GM23338 (cell line): Measurements from ENCODE around the gene HIVEP3. TPM values are rescaled to one million over a fixed set of nuclear protein-coding genes. Genes with fewer than 3 reads are reported as not detected.

Source experiments
- ATAC-seq: fragments of 200-7000 bp; cut with Tn5 transposase; 3 replicates; pipeline ENCODE4 v1.9.1; 2020
- DNase-seq: peaks from one replicate; pipeline ENCODE4 v3.0.0-alpha.2; 2015; ENCODE audit warnings: low spot score
- H2AFZ ChIP-seq: fragments of 200-600 bp; sonication (generic); 2 replicates; pipeline ENCODE4 v1.8.0; 2016; ENCODE audit warnings: antibody characterized with exemption, mild to moderate bottlenecking, moderate library complexity
- H3F3A ChIP-seq: fragments of 200-600 bp; sonication (generic); replicated peaks from 2 replicates; pipeline ENCODE4 v1.8.0; 2017; ENCODE audit warnings: antibody characterized with exemption, mixed run types, low read depth
- H3K27ac ChIP-seq: fragments of 200-600 bp; sonication (generic); 2 replicates; pipeline ENCODE4 v1.6.1; 2016; ENCODE audit warnings: low read depth
- H3K27me3 ChIP-seq: fragments of 200-600 bp; sonication (generic); 2 replicates; pipeline ENCODE4 v1.8.0; 2016; ENCODE audit warnings: mild to moderate bottlenecking, mixed run types, moderate library complexity; ENCODE audit not compliant: insufficient read depth
- H3K36me3 ChIP-seq: fragments of 200-600 bp; sonication (generic); 2 replicates; pipeline ENCODE4 v1.8.0; 2016; ENCODE audit warnings: mild to moderate bottlenecking; ENCODE audit not compliant: insufficient read depth
- H3K4me1 ChIP-seq: fragments of 200-600 bp; sonication (generic); 2 replicates; pipeline ENCODE4 v1.8.0; 2016; ENCODE audit warnings: mild to moderate bottlenecking, moderate library complexity; ENCODE audit not compliant: insufficient read depth
- H3K4me2 ChIP-seq: fragments of 200-600 bp; sonication (generic); 2 replicates; pipeline ENCODE4 v1.7.1; 2017; ENCODE audit warnings: mixed run types
- H3K4me3 ChIP-seq: fragments of 200-600 bp; sonication (generic); 2 replicates; pipeline ENCODE4 v1.6.1; 2016; ENCODE audit warnings: mixed run types
- H3K79me2 ChIP-seq: fragments of 200-600 bp; sonication (generic); replicated peaks from 2 replicates; pipeline ENCODE4 v1.8.0; 2017; ENCODE audit warnings: mild to moderate bottlenecking; ENCODE audit not compliant: insufficient read depth
- H3K9me2 ChIP-seq: fragments of 200-600 bp; sonication (generic); 2 replicates; pipeline ENCODE4 v1.8.0; 2017; ENCODE audit not compliant: insufficient read depth
- H4K20me1 ChIP-seq: fragments of 200-600 bp; sonication (generic); replicated peaks from 2 replicates; pipeline ENCODE4 v1.8.0; 2017; ENCODE audit warnings: mild to moderate bottlenecking; ENCODE audit not compliant: insufficient read depth
- H3K27ac Mint-ChIP-seq: 2 replicates; pipeline ENCODE4 v1.8.0; 2020; ENCODE audit warnings: inconsistent platforms, mild to moderate bottlenecking, moderate library complexity, mixed read lengths
- H3K27me3 Mint-ChIP-seq: 3 replicates; pipeline ENCODE4 v1.8.0; 2022; ENCODE audit warnings: low read depth, mild to moderate bottlenecking, moderate library complexity, mixed read lengths, inconsistent platforms; ENCODE audit not compliant: insufficient read depth, poor library complexity
- H3K36me3 Mint-ChIP-seq: 3 replicates; pipeline ENCODE4 v1.8.0; 2021; ENCODE audit warnings: low read depth, mild to moderate bottlenecking, inconsistent platforms, moderate library complexity, mixed read lengths
- H3K4me1 Mint-ChIP-seq: 3 replicates; pipeline ENCODE4 v1.8.0; 2020; ENCODE audit warnings: mild to moderate bottlenecking, inconsistent platforms, mixed read lengths
- H3K4me3 Mint-ChIP-seq: 3 replicates; pipeline ENCODE4 v1.8.0; 2021; ENCODE audit warnings: moderate library complexity, mild to moderate bottlenecking, inconsistent platforms, mixed read lengths
- H3K9me3 Mint-ChIP-seq: 3 replicates; pipeline ENCODE4 v1.8.0; 2020; ENCODE audit warnings: moderate library complexity, mild to moderate bottlenecking, inconsistent platforms, mixed read lengths
- CREB1 ChIP-seq: fragments of 250-450 bp; sonication (Bioruptor Pico); IDR thresholded peaks from 2 replicates; pipeline ENCODE4 v1.5.0; 2020; ENCODE audit warnings: low read depth, mild to moderate bottlenecking, moderate library complexity
- CTCF ChIP-seq, 2 experiments: fragments of 200-600 bp in 1 of 2; sonication (generic) in 1 of 2; conservative IDR thresholded peaks; 2 replicates each; pipeline versions ENCODE4 v1.5.1 to v1.6.1; 2016 to 2017; ENCODE audit warnings: antibody characterized with exemption in 2 of 2, low read depth in 2 of 2, mild to moderate bottlenecking in 2 of 2, moderate library complexity in 1 of 2
- ETS1 ChIP-seq: IDR thresholded peaks from 2 replicates; pipeline ENCODE4 v1.6.1; 2016; ENCODE audit warnings: antibody characterized with exemption
- EZH2 ChIP-seq: fragments of 200-600 bp; sonication (generic); IDR thresholded peaks from one replicate; pipeline ENCODE4 v1.8.0; 2017; ENCODE audit warnings: antibody characterized with exemption, mild to moderate bottlenecking, low read depth; ENCODE audit not compliant: unreplicated experiment
- EZH2phosphoT487 ChIP-seq: fragments of 200-600 bp; sonication (generic); IDR thresholded peaks from one replicate; pipeline ENCODE4 v1.8.1; 2018; ENCODE audit warnings: antibody characterized with exemption; ENCODE audit not compliant: unreplicated experiment
- JUNB ChIP-seq: IDR thresholded peaks from one replicate; pipeline ENCODE4 v1.6.1; 2016; ENCODE audit warnings: antibody characterized with exemption; ENCODE audit not compliant: unreplicated experiment
- POLR2AphosphoS5 ChIP-seq: IDR thresholded peaks from 2 replicates; pipeline ENCODE4 v1.6.1; 2016; ENCODE audit warnings: antibody characterized with exemption, low read depth
- REST ChIP-seq: IDR thresholded peaks from one replicate; pipeline ENCODE4 v1.6.1; 2018; ENCODE audit warnings: antibody characterized with exemption; ENCODE audit not compliant: unreplicated experiment
- STAT1 ChIP-seq: IDR thresholded peaks from one replicate; pipeline ENCODE4 v1.6.1; 2016; ENCODE audit warnings: antibody characterized with exemption; ENCODE audit not compliant: unreplicated experiment
- ZNF114 ChIP-seq: fragments of 250-450 bp; sonication (Bioruptor Pico); IDR thresholded peaks from 2 replicates; pipeline ENCODE4 v1.5.0; 2020; ENCODE audit warnings: mild to moderate bottlenecking, moderate library complexity
- ZNF331 ChIP-seq: fragments of 250-450 bp; sonication (Bioruptor Pico); IDR thresholded peaks from 2 replicates; pipeline ENCODE4 v1.5.0; 2020; ENCODE audit warnings: low read depth, mild to moderate bottlenecking, moderate library complexity
- ZNF462 ChIP-seq: fragments of 250-450 bp; sonication (Bioruptor Pico); IDR thresholded peaks from 2 replicates; pipeline ENCODE4 v1.5.0; 2020; ENCODE audit warnings: mild to moderate bottlenecking, moderate library complexity
- polyA plus RNA-seq: library from polyadenylated mRNA; unstranded; fragments of >200 nt; fragmentation: Nextera tagmentation; extraction: Ambion mirVana; gene quantifications from 2 replicates; pipeline ENCODE4 v1.2.1, GENCODE V29; 2016
- total RNA-seq: library from RNA; depleted of rRNA; stranded (reverse); fragments of >200 nt; shearing (Covaris generic); gene quantifications from 2 replicates; pipeline ENCODE4 v1.2.3, GENCODE V29; 2014

Gene HIVEP3
- total and polyA plus RNA-seq, 2 experiments from 2014 or later = 0.14 to 0.24 TPM

- Histone ChIP-seq H3K9me2 (0 out of 2 replicates have a peak, but pooled peaks cover 5% of the 10 kb centered on the region), H3K36me3 (no peaks in the 10 kb centered on the region), H3F3A (no peaks in the 10 kb centered on the region), H3K27me3 (peaks cover 28% of the 10 kb centered on the region), H3K27ac (no peak overlapping the region), H3K79me2 (no peaks in the 10 kb centered on the region), H3K4me3 (no peak overlapping the region), H3K4me1 (peaks cover 12% of the 10 kb centered on the region), H3K4me2 (no peak overlapping the region), H2AFZ (no peak overlapping the region), H4K20me1 (no peaks in the 10 kb centered on the region)
- H3K27ac Mint-ChIP-seq = no peak overlapping the region
- DNase-seq = no peak
- no peak for ATAC-seq
- H3K27me3 Mint-ChIP-seq = peaks cover 19% of the 10 kb centered on the region
- H3K9me3 Mint-ChIP-seq = peaks cover 3% of the 10 kb centered on the region; the same call in 1 of the 3 replicates
- H3K36me3 Mint-ChIP-seq = no peaks in the 10 kb centered on the region
- peaks cover 22% of the 10 kb centered on the region for H3K4me1 Mint-ChIP-seq
- no peak overlapping the region for H3K4me3 Mint-ChIP-seq
- TF ChIP-seq CREB1 = no peak
- no peak for TF ChIP-seq JUNB
- TF ChIP-seq EZH2phosphoT487 = no peak
- TF ChIP-seq ETS1 = no peak
- TF ChIP-seq REST = no peak
- no peak for TF ChIP-seq STAT1
- no peak for TF ChIP-seq ZNF114
- no peak for TF ChIP-seq EZH2
- no peak for TF ChIP-seq ZNF331 (CRISPR knock-in tag)
- no peak for TF ChIP-seq ZNF462
- no peak for TF ChIP-seq CTCF (conservative IDR thresholded peaks at IDR 0.05; ENCODE audit: low read depth in 2 of 2)
- no peak for TF ChIP-seq POLR2AphosphoS5
Observed at GRCh38 chr1:41913014-41913413, 5.7 kb downstream of the HIVEP3 start.
